Pulmonary artery endothelial cell (primary cell): Measurements from ENCODE around the gene FAM83E. TPM values are rescaled to one million over a fixed set of nuclear protein-coding genes. Genes with fewer than 3 reads are reported as not detected.

ENCODE experiments used
- DNase-seq: peaks from one replicate; pipeline ENCODE4 v3.0.0-alpha.2; 2011; ENCODE audit warnings: low read depth, low spot score
- total RNA-seq: library from RNA; depleted of rRNA; stranded (reverse); fragments of >200 nt; gene quantifications from 2 replicates; pipeline ENCODE4 v1.2.3, GENCODE V29; 2014

FAM83E gene
- total RNA-seq, 1 donor from 2014 or later, result 0.73 TPM

DNA sequence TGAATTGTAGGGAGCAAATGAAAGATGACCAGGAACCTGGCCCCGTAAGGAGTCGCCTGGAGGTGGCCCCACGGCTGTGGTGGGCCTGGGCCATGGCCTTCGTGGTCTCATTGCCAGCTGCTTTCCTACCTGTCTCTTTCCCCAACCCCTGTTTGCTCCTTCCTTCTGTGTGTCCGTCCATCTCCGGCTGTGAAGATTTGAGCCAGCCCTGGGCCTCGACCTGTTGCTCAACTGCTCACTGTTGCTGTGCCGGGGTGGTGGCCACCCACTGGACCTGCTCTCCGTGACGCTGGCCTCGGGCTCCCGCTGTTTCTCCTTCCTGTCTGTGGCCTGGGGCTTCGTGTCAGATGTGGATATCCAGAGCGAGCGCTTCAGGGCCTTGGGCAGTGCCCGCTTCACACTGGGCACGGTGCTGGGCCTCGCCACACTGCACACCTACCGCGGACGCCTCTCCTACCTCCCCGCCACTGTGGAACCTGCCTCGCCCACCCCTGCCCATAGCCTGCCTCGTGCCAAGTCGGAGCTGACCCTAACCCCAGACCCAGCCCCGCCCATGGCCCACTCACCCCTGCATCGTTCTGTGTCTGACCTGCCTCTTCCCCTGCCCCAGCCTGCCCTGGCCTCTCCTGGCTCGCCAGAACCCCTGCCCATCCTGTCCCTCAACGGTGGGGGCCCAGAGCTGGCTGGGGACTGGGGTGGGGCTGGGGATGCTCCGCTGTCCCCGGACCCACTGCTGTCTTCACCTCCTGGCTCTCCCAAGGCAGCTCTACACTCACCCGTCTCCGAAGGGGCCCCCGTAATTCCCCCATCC, 13.8 kb upstream of the FAM83E start:
- DNase-seq, result no peak

DNA sequence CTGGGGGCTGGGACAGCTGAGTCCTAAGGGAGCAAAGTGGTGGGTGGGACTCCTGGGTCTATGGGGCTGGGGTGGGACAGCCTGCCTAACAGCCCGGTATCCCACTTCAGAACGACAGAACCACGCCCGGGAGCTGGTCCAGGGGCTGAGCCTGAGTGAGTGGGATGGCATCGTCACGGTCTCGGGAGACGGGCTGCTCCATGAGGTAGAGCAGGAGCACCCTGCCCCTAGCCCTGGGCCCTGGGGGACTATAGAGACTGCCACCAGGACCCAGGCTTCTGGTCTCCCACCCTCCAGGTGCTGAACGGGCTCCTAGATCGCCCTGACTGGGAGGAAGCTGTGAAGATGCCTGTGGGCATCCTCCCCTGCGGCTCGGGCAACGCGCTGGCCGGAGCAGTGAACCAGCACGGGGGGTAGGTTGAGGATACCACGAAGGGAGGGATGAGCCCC, 13.0 kb upstream of the FAM83E start:
- no peak for DNase-seq

DNA sequence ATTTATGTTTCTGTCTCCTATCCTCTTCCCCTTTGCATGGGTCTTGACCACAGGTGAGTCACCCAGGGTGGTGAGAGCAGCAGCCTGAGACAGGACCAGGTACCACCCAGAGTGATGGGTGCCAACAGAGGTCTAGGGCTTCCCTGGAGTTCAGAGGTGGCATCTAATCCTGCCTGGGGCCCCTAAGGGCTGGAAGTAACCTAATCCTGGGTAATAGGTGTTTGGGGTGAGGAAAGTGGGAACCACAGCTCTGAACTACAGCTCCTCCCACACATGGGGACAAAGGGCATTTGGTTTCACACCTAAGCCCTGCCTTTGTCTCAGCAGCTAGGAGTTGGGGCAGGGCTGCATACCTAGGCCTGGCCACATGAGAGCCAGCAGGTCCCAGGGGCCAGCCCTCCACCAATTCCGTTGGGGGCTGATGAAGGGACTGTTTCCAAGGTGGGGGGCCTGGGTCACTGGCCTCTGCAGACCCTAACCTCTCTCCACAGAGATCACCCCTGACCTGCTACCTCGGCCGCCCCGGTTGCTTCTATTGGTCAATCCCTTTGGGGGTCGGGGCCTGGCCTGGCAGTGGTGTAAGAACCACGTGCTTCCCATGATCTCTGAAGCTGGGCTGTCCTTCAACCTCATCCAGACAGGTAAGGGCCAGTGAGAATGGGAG, 12.5 kb upstream of the FAM83E start:
- DNase-seq, result no peak

DNA sequence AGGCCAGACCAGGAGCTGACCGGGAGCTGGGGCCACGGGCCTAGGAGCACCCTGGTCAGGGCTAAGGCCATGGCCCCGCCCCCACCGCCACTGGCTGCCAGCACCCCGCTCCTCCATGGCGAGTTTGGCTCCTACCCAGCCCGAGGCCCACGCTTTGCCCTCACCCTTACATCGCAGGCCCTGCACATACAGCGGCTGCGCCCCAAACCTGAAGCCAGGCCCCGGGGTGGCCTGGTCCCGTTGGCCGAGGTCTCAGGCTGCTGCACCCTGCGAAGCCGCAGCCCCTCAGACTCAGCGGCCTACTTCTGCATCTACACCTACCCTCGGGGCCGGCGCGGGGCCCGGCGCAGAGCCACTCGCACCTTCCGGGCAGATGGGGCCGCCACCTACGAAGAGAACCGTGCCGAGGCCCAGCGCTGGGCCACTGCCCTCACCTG, 11.0 kb upstream of the FAM83E start:
- no peak for DNase-seq

DNA sequence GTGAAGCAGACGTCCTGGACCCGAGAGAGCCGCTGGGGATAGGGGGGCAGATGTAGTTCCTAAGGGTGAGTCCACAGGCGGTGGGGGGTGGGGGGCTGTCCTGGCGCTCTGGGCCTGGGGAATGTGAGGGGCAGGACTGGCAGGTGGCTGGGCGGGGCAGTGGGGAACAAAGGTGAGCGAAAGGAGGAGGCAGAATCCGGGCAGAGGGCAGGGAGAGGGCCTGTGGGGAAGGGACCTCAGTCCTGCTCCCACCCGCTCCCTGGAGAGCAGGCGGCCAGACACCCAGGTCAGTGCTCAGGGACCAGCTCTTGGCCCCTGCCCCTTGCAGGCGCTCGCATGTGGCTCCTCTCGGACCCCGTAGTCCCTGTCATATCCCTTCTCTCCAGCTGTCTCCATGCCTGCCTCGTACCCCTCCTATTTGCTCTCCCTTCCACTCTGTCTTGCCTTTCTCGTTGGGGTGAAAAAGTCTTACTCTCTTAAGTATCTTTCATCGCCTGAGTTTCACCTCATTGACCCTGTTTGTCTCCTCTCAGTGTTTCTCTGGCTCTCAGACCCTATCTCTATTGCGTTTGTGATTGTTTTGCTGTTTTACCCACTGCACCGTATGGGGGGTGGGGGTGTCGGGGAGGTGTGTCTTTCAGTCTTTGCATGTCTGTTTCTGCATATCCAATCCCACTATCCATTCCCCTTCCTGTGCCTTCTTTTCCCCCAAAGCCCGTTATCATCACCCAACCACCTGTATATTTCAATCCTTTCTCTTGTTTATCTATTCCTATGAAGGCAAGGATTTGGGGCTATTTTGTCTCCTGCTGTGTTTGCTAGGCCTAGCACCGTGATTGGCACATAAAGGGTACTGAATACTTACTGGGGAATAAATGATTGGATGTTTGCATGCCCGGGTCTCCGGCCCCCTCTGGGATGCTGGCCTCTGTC, 10.2 kb upstream of the FAM83E start:
- DNase-seq, result no peak

DNA sequence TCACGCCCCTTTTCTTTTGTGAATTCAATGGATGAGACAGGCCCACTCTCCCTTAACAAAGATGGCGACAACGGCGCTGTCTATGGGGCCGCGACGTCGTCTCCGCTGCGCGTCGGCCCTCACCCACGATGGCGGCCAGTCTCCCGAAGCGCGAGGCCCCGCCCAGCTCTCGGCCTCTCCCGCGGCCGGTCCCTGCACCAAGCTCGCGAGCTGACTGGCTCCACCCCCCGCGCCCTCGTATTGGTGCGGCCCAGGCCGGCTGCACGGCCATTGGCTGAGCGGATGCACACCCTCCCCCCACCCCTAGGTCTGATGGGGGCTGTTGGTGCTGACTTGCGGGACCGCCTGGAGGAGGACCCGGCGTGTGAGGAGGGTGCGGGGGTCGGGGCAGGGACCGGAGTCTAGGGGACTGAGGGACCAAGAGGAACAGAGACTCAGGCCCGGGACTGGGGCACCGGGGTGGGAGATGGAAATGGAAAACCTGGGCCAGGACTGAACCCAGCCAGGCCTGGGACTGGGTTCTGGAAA, 9.3 kb upstream of the FAM83E start:
- DNase-seq, result peak; percentile 93

DNA sequence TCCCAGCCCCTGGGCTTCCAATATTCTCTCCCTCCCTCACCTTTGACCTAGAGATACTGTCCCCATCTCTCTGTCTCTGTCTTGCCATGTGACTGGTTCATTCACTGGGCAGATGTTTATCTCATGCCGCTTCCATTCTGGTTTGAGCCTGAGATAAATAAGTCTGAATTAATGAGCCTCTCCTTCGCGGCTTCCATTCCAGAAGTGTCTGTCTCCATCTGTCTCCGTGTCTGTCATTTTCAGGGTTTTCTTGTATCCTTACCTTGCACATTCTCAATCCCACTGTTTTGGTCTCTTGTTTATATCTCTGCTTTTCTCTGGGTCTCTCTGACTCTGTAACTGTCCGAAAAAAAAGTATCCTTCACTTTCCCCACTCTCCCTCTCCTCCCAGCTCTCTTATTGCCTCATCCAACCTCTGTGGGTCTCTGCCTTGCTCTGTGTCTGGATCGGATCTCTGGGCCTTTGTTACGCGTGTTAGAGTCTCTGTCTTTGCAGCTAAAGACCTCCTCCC, 8.7 kb upstream of the FAM83E start:
- DNase-seq, result no peak

DNA sequence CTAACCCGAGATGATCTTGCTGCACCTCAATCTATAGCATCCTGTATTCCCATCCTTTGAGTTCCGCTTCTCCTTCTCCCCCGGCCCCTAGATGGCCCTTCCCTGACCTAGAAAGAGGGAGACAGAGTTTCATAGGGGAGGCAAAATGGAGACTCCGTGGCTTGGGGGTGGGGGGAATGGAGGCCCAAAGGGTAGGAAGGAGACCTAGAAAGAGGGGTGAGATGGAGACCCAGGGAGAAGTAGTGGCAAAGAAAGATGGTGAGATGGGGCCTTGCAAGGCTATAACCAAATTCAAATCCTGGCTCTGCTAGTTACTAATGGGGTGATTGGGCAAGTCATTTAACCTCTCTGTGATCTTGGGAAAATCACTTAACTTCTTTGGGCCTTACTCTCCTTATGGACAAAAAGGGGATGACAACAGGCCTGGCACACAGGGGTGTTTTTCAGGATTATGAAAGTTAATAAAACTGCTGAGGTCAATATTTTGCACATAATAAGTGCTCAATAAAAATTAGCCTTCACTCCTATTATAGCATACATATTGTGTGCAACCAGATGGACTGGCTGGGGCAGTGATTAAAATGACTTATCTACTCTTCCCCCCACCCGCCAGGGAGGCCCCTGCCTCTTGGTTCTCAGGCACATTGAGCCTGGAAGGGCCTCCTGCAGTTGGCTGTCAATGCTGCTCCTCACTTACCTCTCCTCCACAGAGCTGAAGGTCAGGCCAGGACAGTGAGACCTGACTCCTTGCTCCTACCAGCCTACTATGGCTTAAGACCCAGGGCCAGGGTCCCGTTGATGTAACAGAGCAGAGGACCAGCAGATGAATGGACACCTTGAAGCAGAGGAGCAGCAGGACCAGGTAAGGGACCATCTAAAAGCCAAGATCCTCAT, 5.1 kb upstream of the FAM83E start:
- no peak for DNase-seq

DNA sequence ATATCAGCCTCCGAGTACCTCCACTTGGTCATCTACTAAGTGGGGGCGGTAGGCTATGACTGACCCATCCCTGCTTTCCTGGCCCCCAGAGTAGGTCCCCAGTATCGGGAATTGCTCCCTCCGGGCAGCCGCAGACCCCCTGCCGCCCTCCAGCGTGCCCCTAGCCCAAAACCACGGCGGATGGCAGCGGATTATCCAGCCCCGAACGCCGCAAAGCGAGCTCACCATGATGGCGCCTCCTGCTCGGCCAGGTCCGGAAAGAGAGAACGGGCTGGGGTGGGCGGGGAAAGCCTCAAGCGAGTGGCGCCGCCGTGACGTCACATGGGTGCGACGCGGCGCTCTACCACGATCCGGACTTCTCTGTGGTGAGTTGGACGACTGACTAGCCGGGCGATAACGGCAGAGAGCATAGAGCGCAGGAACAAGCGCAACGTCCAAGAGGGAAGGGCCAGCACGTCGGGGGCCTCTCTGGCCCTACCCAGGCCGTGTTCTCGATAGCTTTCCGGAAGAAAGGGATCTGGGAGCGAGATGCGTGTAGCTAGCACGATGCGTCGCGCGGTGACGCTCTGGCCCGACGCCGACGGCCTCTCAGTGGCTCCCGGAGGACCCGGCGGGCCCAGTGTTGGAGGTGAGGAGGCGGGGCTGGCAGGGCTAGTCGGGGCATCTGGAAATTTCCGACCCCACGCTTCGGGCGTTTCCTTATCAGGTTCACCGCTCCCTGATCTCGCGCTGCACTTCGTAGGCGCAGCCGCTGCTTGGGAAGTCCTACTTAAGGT, 4.2 kb upstream of the FAM83E start, which contains the start of the genes RPL18 and SPHK2:
Gene RPL18, minus strand, starts transcription at position 263 of the 776 bp plus-strand sequence. Its CDS starts 35 bp downstream, at position 228.
Gene SPHK2, plus strand, starts transcription at position 591 of the 776 bp plus-strand sequence. CDS start 1,009 bp downstream, outside the sequence.
- DNase-seq, result peak; percentile 100

DNA sequence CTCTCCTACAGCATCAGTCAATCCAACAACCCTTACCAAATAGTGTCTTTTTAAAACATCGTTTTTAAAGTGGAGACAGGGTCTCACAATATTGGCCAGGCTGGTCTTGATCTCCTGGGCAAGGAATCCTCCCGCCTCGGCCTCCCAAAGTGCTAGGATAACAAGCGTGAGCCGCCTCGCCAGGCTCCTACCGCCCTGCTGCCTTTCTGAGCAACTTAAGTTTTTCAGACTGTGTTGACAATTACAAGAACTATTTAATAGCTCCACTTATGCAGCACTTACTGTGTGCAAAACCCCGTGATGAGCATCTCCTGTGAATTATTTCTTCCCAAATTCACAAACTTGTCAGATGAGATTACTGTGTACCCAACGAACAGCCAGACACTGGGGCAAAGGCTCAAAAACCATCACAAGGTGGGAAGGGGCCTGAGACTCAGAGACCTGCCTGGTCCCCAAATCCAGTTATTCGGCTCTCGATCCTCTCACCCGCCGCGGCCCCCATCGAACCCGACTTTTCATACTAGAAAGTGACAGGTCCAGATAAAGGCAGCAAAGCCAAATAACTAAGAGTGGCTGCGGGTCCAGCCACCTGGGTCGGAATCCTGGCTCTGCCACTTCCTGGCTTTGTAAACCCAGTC, 3.5 kb upstream of the FAM83E start:
- no peak for DNase-seq

DNA sequence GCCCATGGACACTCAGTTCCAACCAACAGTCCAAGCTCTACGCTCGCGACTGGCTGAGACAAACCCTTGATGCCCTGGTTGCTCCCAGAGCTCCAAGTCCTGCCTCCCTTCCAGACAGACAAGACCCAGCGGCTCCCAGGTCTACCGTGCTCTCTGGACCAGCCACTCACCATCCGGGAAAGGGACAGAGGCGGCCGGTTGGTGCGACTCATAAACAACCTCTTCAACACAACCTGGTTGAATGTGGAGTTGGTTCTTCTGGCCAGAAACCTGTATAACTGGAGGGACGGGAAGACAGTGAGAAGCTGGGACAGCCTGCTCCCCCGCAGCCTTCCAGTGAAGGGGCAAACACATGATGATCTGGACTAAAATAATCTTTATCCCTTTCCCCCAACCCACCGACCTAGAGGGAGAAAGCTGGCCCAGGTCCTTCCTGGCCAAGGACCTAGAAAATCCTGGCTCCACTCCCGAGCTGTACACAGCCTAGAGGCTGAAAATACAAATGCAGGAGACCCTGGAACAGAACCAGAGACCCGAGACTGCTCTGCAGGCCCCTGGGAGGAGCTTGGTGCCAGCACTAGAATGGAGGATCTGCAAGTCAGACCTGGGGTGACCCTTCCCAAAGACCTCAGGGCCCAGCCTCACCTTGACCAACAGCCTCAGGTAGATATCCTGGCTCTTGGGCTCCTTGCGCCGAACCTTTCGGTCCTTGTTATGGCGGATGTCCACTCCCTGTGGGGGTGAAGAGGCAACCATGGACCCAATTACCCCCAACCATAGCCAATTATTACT, 2.5 kb upstream of the FAM83E start:
- DNase-seq, result no peak

DNA sequence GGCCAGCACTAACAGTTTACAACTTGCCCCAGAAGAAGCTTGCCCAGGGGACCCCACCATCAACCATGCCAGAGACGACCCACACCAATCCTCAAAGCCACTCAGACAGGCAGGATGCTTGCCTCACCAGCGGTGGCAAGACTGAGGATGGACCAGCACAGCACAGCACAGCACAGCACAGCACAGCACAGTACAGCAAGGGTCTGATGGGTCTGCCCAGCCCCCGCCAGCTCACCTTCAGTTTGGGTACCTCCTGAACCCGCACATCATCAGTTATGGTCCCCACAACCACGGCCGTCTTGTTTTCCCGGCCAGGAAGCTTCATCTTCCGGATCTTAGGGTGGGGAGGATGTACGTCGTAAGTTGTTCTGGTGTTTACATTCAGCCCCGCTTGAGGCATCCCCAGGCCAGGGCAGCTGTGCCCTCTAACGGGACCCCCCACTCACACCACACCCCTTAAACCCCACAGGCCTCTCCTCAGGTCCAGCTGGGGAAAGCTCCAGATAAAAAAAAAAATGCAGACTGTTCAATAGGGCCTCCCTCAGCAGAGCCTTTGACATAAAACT, 1.7 kb upstream of the FAM83E start:
- no peak for DNase-seq

DNA sequence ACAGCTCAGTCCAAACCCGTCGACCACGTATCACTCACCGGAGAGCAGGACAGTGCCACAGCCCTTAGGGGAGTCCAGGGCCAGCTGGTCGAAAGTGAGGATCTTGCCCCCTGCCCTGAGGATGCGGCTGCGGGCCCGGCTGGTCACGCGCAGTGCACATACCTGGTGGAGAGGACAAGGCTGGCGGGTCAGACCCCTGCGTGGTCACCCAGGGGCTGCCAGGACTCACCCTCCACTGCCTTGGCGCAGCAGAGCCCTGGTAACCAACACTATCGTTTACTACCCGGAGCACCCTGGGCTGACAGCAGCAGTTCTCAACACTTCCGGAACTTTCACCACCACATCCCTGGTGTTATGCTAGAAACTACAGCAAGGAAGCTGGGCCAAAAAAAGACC, 1.2 kb upstream of the FAM83E start:
- DNase-seq, result no peak

DNA sequence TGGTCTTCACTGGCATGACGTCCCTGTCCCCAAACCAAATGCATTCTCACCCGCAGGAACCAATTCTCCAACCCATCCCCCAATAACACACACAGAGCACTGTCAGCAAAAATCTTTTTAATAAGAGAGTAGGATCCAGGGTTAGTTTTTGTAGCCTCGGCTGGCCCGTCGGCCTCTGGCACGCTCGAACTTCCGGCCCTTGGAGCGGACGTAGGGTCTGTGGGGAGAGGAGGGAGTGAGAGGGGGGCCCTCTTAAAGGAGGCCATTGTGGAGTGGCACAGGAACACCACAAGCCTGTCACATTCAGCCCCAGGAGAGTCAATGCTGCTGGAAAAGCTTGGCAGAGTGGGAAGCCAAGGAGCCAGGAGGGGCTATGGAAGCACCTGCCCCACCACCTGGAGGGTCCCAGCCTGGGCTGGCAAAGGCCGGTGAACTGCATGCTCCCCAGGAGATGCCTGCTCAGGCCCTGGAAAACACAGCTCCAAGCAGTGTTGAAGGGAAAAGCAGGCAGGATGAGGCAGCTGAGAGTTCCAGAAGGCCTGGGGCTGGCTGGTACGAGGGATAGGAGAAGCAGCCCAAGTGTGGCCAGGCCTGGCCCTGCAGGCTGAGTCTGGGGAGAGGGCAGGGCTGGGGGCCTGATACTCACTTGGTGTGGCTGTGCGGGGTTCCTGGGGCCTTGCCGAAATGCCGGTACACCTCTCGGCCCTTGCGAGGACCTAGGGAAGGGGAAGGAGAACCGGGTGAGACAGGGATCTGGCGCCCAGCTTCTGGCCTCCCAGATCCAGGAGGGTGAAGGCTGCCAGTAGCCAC, 560 bp upstream of the FAM83E start:
- no peak for DNase-seq

DNA sequence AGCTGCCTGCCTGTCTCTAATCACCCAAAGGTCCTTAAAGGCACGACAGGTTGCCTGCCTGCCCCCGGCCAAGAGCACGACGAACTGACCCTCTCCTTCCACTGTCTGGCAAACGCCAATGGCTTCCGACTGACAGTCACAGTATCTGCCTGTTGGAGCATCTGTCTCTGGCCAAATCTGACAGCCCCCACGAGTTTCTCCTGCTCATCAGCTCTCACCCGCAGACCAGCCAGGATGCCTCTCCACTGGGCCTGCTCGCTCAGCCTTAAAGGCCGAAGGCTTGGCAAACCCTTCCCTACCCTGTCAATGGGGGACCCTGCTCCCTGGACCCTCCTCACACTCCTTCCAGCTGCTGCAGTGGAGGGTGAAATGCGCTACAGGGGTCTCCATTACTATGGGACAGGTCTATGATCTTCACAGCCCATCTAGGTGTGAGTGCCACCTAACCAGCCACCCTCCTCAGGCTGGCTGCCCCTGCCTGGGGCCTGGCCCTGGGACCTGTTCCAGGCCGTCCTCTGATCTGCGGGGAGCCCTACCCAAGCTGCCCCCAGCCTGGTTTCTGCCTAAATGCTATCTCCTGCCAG, 932 bp downstream of the FAM83E start:
- DNase-seq, result no peak
